Measurements from ENCODE around the gene RFNG.

DNA sequence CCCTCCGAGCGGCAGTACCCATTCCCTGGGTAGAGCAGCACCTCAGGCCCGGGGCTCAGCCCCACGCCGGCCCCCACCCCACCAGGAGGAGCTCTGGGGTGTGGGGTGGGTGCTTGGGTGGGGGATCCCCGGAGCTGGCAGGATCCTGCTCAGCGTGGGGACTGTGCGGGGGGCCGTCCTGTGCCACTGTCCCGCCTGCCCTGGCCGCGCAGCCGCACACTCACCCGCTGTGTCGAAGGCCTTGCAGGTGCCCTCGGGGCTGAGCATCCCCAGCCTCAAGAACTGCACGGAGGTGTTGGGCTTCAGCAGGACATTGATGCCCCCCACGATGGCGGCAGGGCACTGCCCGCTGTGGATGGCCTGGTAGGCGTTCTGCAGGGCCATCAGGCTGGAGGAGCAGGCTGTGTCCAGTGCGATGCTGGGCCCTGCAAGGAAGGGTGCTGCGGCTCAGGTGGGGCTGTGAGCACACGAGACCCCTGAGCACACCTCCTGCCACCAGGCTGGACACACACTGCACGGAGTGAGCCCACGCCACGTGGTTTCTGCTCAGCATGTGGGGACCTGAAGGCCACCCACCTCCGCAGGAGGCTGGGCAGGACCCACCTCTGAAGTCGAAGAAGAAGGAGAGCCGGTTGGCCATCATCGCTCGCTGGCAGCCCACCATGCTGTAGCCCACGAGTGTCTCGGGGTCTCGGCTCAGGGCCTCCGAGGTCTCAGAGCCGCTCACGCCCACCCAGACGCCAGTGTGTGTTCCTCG lies 41.6 kb upstream of the RFNG start:
- TF ChIP-seq, protein P1, sequence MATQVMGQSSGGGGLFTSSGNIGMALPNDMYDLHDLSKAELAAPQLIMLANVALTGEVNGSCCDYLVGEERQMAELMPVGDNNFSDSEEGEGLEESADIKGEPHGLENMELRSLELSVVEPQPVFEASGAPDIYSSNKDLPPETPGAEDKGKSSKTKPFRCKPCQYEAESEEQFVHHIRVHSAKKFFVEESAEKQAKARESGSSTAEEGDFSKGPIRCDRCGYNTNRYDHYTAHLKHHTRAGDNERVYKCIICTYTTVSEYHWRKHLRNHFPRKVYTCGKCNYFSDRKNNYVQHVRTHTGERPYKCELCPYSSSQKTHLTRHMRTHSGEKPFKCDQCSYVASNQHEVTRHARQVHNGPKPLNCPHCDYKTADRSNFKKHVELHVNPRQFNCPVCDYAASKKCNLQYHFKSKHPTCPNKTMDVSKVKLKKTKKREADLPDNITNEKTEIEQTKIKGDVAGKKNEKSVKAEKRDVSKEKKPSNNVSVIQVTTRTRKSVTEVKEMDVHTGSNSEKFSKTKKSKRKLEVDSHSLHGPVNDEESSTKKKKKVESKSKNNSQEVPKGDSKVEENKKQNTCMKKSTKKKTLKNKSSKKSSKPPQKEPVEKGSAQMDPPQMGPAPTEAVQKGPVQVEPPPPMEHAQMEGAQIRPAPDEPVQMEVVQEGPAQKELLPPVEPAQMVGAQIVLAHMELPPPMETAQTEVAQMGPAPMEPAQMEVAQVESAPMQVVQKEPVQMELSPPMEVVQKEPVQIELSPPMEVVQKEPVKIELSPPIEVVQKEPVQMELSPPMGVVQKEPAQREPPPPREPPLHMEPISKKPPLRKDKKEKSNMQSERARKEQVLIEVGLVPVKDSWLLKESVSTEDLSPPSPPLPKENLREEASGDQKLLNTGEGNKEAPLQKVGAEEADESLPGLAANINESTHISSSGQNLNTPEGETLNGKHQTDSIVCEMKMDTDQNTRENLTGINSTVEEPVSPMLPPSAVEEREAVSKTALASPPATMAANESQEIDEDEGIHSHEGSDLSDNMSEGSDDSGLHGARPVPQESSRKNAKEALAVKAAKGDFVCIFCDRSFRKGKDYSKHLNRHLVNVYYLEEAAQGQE (IDR thresholded peaks at IDR 0.05; ENCODE audit: low read depth) = no peak
- no peak for TF ChIP-seq POLR2A (IDR thresholded peaks at IDR 0.05; ENCODE audit: borderline replicate concordance, extremely low read depth, insufficient read depth, insufficient read length)
- TF ChIP-seq, protein P2, sequence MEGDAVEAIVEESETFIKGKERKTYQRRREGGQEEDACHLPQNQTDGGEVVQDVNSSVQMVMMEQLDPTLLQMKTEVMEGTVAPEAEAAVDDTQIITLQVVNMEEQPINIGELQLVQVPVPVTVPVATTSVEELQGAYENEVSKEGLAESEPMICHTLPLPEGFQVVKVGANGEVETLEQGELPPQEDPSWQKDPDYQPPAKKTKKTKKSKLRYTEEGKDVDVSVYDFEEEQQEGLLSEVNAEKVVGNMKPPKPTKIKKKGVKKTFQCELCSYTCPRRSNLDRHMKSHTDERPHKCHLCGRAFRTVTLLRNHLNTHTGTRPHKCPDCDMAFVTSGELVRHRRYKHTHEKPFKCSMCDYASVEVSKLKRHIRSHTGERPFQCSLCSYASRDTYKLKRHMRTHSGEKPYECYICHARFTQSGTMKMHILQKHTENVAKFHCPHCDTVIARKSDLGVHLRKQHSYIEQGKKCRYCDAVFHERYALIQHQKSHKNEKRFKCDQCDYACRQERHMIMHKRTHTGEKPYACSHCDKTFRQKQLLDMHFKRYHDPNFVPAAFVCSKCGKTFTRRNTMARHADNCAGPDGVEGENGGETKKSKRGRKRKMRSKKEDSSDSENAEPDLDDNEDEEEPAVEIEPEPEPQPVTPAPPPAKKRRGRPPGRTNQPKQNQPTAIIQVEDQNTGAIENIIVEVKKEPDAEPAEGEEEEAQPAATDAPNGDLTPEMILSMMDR (IDR thresholded peaks at IDR 0.05 in 2 of 3, conservative IDR thresholded peaks at IDR 0.05 in 1 of 3; ENCODE audit: borderline replicate concordance in 1 of 3, insufficient read depth in 1 of 3, low read depth in 2 of 3, low read length in 2 of 3) = no peak
- TF ChIP-seq POLR2AphosphoS5 (IDR thresholded peaks at IDR 0.05; ENCODE audit: low read depth, low read length) = no peak
- TF ChIP-seq, protein P3, sequence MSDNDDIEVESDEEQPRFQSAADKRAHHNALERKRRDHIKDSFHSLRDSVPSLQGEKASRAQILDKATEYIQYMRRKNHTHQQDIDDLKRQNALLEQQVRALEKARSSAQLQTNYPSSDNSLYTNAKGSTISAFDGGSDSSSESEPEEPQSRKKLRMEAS (IDR thresholded peaks at IDR 0.05) = no peak
- TF ChIP-seq EZH2phosphoT487 (IDR thresholded peaks at IDR 0.05; ENCODE audit: borderline replicate concordance) = no peak
